CD4-positive, alpha-beta T cell treated with Interferon alpha-2 for 1 hour (primary cell): Measurements from ENCODE around the gene AGT.
"Not testable (repeated sequence)": the region's sequence is repeated elsewhere in the genome, so short reads cannot be mapped to it uniquely, and the experiment has no call there.

Experiments
- DNase-seq, 2 donors: peaks; one replicate each; pipeline ENCODE4 v3.0.0-alpha.2; 2020 to 2022

The AGT gene

DNA sequence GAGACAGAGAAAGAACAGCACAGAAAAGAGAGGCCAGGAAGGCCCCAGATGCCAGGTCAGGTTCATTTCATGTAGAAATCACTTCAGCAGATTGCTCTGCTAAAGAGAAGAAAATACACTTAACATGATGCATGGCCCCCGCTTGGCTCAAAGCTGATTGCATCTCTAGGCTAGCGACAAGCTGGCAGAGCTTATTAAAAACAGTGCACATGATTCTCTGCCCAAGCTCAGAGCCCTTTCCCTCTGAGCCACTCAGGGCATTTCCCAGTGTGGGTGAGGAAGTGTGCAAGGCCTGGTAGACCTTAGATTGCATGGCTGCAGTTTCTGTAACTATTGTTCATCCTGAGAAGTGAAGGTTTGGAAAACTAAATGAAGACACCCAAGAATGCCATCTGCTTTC, 30.0 kb upstream of the AGT start:
- no peak for DNase-seq

DNA sequence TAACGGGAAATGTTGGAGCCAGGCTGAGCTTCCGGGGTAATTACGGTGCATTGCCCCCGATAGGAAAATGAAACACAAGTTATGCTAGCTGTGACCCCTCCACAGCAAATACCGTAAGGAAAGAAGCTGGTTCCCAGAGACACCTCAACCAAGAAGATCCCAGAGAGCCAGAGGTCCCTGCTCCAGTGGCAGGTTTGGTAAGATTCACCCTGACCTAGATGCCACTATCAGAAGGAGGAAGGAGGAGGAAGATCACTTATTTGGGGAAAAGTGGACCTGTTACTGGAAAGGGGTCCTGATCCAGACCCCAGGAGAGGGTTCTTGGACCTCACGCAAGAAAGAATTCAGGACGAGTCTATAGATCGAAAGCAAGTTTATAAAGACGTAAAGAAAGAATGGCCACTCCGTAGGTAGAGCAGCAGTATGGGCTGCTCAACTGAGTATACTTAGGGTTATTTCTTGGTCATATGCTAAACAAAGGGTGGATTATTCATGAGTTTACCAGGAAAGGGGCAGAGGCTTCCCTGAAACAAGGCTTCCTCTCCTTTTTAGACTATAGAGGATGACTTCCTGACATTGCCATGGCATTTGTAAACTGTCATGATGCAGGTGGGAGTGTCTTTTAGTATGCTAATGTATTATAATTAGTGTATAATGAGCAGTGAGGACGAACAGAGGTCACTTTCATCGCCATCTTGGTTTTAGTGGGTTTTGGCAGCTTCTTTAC, 25.8 kb upstream of the AGT start:
- DNase-seq, result no peak

- no peak for DNase-seq
Measured at GRCh38 chr1:230737622-230738262, 23.8 kb upstream of the AGT start.

DNA sequence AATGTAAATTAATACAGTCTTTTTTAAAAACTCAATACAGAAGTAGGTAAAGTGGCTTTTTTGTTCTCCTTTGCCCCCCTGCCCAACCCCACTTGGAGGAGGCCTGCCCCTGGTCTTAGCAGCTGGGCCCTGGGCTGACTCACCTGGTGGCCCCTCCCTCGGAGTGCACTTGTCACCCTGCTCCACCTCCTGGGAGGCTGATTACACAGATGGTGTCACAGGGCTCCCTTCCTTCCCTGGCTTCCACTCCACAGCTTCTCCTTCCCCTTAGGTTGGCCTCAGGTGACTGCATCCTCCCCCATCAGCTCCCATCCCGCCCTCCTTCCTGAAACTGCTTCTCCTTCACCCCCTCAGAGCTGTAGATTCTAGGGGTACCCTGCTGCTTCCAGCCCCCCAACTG, 21.5 kb upstream of the AGT start:
- no peak for DNase-seq

DNA sequence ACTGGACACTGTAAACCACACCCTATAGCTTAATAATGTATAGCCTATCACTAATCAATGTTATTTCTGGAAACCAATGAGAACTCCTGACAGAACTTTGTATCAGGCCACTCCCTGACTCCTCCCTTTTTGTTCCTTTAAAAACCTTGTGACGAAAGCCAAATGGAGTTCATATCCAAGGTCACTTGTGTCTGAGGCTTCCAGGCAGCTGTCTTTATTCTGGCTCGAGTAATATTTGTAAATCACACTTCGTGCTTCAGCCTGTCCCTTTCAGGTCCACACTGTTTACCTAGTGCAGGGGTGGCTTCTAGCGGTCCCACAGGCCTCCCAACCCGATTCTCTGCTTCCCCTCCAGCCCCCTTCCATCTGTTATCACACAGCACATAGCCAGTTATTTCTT, 17.1 kb upstream of the AGT start:
- DNase-seq, result no peak

- DNase-seq, result no peak
Measured at GRCh38 chr1:230728710-230729392, 14.9 kb upstream of the AGT start.

DNA sequence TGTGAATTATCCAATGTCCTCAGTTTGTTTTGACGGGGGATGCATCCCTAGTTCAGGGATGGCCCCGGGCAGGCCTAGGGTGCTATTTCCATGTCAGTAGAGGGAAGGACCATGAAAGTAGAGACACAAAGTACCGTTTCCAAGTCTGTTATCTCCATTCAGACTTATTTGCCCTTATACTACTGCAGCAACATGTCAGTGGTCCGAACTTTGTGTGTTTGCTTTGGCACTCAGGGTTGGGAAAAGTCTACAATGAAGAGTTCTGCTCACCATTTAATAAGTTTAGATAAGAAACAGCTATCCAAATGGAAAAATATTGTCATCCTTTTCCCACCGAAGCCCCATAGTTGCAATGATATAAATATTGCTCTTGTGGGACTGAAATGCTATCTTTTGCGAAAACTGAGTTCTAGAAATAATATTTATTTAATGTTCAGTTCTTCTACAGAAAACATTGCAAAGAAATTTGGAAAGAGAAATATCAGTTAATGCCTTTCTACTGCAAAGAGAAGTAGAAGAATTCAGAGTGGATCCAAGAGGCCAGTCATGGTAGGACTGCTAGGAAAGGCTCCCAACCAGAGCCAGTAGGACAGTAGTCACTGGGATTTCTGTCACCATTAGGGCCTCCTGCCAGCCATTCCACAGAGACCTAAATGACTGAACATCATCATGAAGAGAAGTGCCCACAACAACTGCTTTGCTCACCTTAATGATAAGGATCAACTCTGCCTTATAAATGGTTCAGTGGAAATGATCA, 11.5 kb upstream of the AGT start:
- no peak for DNase-seq

- DNase-seq, result not testable (repeated sequence)
Measured at GRCh38 chr1:230721849-230722522, 8.1 kb upstream of the AGT start.

- no peak for DNase-seq
Measured at GRCh38 chr1:230717251-230717650, 3.3 kb upstream of the AGT start.

- DNase-seq, result not testable (repeated sequence)
Measured at GRCh38 chr1:230716453-230716852, 2.5 kb upstream of the AGT start.

GRCh38 chr1:230715510-230715909, 1.6 kb upstream of the AGT start:
- DNase-seq, result no peak

DNA sequence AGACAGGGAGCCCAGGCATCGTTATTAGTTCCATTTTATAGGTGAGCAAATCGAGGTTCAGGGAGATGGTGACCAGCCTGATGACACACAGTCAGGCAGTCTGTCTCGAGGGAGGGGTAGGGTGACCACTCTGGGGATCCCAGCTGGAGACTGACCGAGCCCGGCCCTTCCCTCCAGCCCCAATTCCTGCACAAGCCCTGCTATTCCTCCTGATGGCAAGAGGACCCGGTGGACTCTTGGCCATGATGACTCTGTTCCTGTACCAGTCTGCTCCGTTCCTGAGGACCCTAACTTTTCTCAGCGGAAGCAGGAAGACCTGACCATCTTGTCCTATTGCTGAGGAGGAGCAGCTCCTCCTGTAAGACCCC, 391 bp downstream of the AGT start:
- DNase-seq, result no peak

DNA sequence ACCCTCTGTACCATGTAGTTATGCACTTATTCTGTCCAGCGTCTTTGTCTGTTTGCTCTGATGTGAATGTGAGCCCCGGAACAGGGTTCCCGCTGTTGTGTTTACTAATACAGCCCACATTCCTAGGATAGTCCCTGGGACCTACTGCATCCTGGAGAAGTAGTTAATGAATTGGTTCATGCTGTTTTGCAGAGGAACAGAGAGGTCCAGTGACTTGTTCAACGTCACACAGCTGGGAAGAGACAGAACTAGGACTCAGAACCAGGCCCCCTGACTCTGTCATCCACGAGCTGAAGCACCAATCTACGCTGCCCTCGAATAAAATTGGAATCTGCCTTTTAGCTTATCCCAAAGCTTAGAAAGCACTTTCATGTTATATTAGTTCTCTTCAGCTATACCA, 784 bp downstream of the AGT start:
- DNase-seq, result no peak

GRCh38 chr1:230712470-230712942, 1.4 kb downstream of the AGT start:
- no peak for DNase-seq

GRCh38 chr1:230711245-230711644, 2.7 kb downstream of the AGT start:
- DNase-seq, result no peak

GRCh38 chr1:230710543-230710904, 3.4 kb downstream of the AGT start:
- DNase-seq, result no peak

GRCh38 chr1:230709619-230710542, 4.0 kb downstream of the AGT start:
- DNase-seq, result no peak

DNA sequence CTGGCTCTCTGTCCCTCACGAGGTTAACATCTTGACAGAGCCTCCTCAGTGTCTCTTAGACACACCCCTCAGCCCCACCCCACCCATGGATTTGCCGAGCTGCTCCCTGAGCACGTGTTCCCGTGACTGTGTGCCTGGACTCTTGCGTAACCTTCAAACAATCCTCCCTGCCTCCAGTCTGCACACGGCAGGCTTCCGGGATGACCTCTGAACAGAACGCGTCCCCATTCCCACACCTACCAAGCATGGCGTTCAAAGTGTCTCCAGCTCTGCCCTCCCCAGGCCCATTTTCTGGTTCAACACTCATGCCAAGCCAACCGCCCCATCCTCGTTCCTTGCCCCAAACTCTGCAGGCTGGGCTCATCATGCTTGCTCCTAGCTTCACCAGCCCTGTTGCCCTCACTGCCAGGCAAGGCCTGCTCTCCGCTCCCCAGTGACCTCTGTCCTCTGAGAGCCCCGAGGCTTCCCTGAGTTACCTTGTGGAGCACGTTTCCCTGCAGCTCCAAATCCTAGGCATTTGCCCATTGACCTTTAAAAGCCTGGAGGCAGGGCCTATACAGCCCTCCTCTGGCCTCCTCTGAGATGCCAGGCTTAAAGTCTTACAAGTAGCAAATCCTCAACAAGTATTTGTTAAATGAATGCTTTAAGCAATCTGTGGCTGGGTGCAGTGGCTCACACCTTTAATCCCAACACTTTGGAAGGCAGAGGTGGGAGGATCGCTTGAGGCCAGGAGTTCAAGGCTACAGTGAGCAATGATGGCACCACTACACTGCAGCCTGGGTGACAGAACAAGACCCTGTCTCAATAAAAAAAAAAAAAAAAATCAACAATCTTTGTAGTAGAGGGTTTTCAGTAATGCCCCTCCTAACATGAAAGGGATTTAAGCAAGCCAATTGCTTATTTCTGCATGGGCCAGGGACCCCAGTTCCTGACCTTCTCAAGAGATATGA, 5.0 kb downstream of the AGT start:
- DNase-seq, result no peak

DNA sequence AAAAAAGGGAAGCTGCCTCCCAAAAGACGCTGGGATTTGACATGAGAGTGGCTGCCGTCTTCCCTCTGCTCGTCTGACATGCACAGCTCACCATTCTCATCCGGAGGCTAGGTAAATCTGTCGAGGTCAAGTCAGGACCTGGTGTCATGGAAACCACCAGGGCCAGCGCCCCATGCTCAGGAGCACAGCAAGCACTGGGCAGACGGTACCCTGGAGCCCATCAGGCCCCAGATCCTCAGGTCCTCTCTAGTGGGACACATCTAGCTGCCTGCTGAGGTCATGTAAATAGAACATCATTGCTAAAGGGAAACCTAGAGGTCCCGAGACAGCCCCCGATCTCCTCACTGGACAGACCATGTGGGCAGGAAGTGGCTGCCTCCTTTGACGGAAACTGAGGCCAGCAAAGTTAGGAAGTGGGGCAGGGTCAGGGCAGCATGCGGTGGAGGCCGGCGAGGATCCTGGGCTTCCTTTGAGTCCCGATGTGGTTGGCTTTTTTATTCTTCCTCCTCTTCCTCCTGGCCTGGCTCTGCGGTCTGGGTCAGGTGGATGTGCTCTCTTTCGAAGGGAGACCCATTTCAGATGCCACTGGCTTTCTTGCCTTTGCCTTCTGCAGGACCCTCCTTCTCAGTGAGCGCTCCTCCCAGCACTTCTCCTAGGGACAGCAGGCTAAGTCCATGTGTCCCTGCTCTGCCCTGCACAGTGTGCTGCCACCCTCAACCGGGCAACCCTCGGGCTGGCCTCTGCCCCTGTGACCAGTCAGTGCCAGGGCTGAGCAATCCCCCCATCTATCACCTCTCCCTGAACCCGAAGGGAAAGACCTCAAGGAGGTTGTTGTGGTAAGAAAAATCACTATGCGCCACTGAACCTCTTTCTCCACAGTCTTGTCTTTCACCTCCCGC, 5.9 kb downstream of the AGT start:
- DNase-seq, result no peak
